Dedifferentiated amniotic fluid mesenchymal stem cell (primary cell): ENCODE data around the gene SLC16A3.
"Not testable (repeated sequence)": the region's sequence is repeated elsewhere in the genome, so short reads cannot be mapped to it uniquely, and the experiment has no call there.

Source experiments
- DNase-seq: peaks from one replicate; pipeline ENCODE4 v3.0.0-alpha.2; 2016; ENCODE audit errors: extremely low spot score

The SLC16A3 gene

GRCh38 chr17:82247182-82247823, 18.5 kb downstream of the SLC16A3 start:
- no peak for DNase-seq

GRCh38 chr17:82247856-82248671, 19.2 kb downstream of the SLC16A3 start:
- DNase-seq = no peak

GRCh38 chr17:82248815-82249674, 20.2 kb downstream of the SLC16A3 start:
- no peak for DNase-seq

GRCh38 chr17:82249896-82250581, 21.2 kb downstream of the SLC16A3 start:
- DNase-seq = no peak

GRCh38 chr17:82250868-82251500, 22.1 kb downstream of the SLC16A3 start:
- no peak for DNase-seq

GRCh38 chr17:82252511-82253178, 23.8 kb downstream of the SLC16A3 start:
- DNase-seq = no peak

GRCh38 chr17:82253179-82253544, 24.3 kb downstream of the SLC16A3 start:
- DNase-seq = no peak

- DNase-seq = not testable (repeated sequence)
These were observed 25.3 kb downstream of the SLC16A3 start for GRCh38 chr17:82254096-82254495.

- not testable (repeated sequence) for DNase-seq
These were observed 25.9 kb downstream of the SLC16A3 start for GRCh38 chr17:82254746-82255145.

GRCh38 chr17:82255402-82255972, 26.6 kb downstream of the SLC16A3 start:
- DNase-seq = no peak

GRCh38 chr17:82256242-82256885, 27.5 kb downstream of the SLC16A3 start:
- DNase-seq = no peak

- DNase-seq = no peak
These were observed 28.6 kb downstream of the SLC16A3 start for GRCh38 chr17:82257473-82257872.

- no peak for DNase-seq
These were observed 29.7 kb downstream of the SLC16A3 start for GRCh38 chr17:82258555-82258954.

- not testable (repeated sequence) for DNase-seq
These were observed 31.4 kb downstream of the SLC16A3 start for GRCh38 chr17:82259972-82260961.

GRCh38 chr17:82262344-82262743, 33.5 kb downstream of the SLC16A3 start:
- no peak for DNase-seq

GRCh38 chr17:82263641-82264040, 34.8 kb downstream of the SLC16A3 start:
- DNase-seq = no peak

- no peak for DNase-seq
These were observed 37.3 kb downstream of the SLC16A3 start for GRCh38 chr17:82266142-82266541.

- DNase-seq = peak; percentile 94
These were observed 38.9 kb downstream of the SLC16A3 start for GRCh38 chr17:82267575-82268379.
